HAP-1 (cell line): ENCODE data around the gene TGFB1.

Source experiments
- DNase-seq, 2 experiments: peaks; one replicate each; pipeline ENCODE4 v3.0.0-alpha.2; 2016 to 2020; ENCODE audit warnings: low spot score in 2 of 2
- H3K27me3 ChIP-seq: fragments of 250-450 bp; sonication (Bioruptor Pico); 2 replicates; pipeline ENCODE4 v1.5.1; 2020; ENCODE audit warnings: low read depth, mild to moderate bottlenecking, moderate library complexity
- H3K36me3 ChIP-seq: fragments of 250-450 bp; sonication (Bioruptor Pico); replicated peaks from 2 replicates; pipeline ENCODE4 v1.5.1; 2020; ENCODE audit warnings: mild to moderate bottlenecking
- H3K4me1 ChIP-seq: fragments of 250-450 bp; sonication (Bioruptor Pico); 2 replicates; pipeline ENCODE4 v1.5.1; 2020; ENCODE audit warnings: mild to moderate bottlenecking
- H3K4me3 ChIP-seq: fragments of 250-450 bp; sonication (Bioruptor Pico); 2 replicates; pipeline ENCODE4 v1.5.1; 2020; ENCODE audit warnings: mild to moderate bottlenecking, moderate library complexity
- H3K9me3 ChIP-seq: fragments of 250-450 bp; sonication (Bioruptor Pico); 2 replicates; pipeline ENCODE4 v1.5.1; 2020; ENCODE audit warnings: mild to moderate bottlenecking, moderate library complexity
- in situ Hi-C: fragments of 300-500 bp; cut with MboI; formaldehyde crosslinking; loops from 3 replicates; pipeline ENCODE4 v1.14.3; 2020; ENCODE audit warnings: low sequenced_read_pairs, inconsistent platforms, mixed read lengths

The TGFB1 gene

DNA sequence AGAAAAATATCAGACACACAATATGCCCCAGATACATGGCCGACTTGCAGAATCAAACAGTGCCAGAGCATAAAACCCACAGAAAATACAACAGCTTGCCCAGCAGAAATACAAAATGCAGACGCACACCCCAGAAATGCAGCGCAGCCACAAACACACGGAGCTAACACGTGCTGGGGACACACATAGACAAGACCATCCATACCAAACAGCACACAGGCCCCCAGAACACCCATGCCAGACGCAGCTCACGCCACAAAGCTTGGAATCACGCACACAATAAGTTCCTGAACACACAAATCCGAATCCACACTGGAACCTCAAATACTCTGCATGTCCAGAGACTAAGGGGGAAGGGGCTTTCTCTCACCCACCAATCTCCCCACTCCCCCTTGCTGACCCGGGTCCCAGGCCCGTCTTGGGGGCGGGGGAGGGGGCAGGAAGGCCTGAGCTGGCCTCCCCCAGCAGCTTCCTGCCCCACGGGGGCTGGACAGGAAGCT, 26.6 kb downstream of the TGFB1 start:
- no peaks in the 10 kb centered on the region for H3K4me1 ChIP-seq
- H3K27me3 ChIP-seq = no peaks in the 10 kb centered on the region
- DNase-seq = no peak
- H3K36me3 ChIP-seq = peaks cover 24% of the 10 kb centered on the region
- no peak overlapping the region for H3K4me3 ChIP-seq
- in situ Hi-C loops = no loop called here
- H3K9me3 ChIP-seq = no peaks in the 10 kb centered on the region

DNA sequence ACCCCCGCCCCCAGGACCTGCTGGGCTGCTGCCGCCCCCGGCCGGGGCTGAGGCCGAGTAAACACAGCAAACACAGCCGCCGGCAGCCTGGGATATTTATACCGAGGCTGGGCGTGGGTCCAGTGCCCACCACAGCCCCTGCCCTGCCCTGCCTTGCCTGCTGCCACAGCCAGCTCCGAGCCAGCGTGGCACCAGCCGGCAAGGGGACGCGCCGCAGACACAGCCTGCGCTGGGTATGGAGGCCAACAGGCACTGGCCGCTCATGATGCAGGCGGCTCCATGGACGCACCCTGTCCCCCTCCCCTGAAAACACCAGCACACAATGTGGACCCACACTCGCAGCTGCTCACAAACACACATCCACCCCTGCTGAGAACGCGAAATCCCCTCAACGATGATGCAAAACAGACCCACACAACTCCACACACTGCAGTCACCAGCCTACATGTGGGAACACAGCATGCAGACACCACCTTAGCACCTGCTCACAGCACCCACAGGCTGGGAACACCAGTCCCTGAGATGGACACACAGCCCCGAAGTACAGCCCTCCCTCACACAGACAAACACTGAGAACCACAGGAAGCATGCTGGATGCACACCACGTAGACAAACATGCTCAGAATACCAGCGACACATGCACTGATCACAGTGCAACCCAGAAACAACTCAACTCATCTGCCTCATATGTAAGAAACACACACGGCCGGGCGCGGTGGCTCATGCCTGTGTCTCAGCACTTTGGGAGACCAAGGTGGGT, 27.6 kb downstream of the TGFB1 start:
- DNase-seq = no peak
- no peak overlapping the region for H3K4me3 ChIP-seq
- peaks cover 27% of the 10 kb centered on the region for H3K36me3 ChIP-seq
- no peaks in the 10 kb centered on the region for H3K27me3 ChIP-seq
- in situ Hi-C loops = no loop called here
- no peaks in the 10 kb centered on the region for H3K9me3 ChIP-seq
- H3K4me1 ChIP-seq = no peaks in the 10 kb centered on the region

DNA sequence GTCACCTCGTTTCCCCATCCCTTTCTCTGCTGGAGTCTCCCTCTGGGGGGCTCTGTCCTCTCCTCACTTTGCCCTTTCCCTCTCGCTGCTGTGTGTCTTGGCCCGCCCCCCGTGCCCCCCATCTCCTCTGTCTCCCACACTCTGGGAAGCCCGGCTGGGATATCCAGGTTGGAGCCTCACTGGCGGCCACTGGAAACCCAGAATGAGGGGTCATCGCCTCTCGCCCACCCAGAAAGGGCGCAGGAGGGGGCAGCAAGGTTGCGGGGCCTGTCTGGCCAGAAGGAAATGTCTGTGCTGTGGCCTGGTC, 28.1 kb downstream of the TGFB1 start:
- in situ Hi-C loops = no loop called here
- Histone ChIP-seq H3K4me1 (no peaks in the 10 kb centered on the region), H3K27me3 (no peaks in the 10 kb centered on the region), H3K36me3 (peaks cover 32% of the 10 kb centered on the region), H3K4me3 (no peak overlapping the region), H3K9me3 (no peaks in the 10 kb centered on the region)
- no peak for DNase-seq

DNA sequence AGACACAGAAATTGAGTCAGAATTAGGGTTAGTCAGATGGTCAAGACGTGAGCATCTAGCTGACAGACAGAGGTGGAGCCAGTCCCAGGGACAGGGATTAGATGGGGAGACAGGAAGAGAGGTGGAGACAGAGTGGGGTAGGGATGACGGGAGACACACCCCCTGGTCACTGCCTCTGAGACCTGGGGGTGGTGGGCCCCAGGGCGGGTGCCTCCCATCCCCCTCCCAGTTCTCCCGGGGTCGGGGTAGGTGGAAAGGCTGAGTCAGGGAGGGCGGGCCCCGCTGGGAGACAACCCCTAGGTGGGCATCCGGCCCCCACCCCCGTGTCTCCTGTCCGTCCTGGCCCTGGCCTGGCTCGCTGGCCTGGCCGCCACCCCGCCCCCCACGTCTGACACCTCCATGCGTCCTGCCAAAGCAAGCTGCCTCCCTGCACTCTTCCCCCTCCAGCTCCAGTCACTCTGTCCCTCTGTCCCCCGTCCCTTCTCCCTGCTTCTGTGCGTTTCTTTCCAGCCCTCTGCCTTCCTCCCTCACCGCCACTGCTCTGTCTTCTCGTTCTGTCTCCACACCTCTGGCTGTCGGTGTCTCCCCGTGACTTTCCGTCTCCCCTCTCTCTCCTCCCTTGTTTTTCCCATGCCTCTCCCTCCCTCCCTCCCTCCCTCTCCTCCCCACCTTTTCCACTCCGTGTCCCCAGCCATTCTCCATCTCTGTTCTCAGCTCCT, 28.6 kb downstream of the TGFB1 start:
- no peaks in the 10 kb centered on the region for H3K27me3 ChIP-seq
- DNase-seq = no peak
- no peak overlapping the region for H3K4me3 ChIP-seq
- in situ Hi-C loops = no loop called here
- no peaks in the 10 kb centered on the region for H3K9me3 ChIP-seq
- no peaks in the 10 kb centered on the region for H3K4me1 ChIP-seq
- peaks cover 36% of the 10 kb centered on the region for H3K36me3 ChIP-seq

DNA sequence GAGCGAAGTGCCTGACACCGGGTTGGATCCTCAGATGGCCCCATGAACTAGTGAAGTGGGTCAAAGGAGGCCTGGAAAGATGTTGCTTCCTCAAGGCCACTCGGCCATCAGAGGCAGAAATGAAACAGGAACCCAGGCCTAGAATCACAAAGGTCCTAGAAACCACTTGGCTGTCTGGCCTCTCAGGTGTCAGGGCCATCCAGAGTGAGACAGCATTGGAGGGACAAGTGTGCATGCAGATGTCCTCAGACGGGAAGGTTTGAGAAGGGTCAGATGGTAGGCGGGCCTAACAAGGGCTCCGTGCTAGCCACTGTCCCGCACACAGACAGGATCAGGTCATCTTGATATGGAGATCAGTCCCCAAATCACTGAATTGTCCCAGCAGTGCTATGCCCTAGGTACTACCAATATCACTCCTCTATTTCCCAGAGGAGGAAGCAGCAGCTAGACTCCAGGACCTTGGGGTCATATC, 29.5 kb downstream of the TGFB1 start:
- Histone ChIP-seq H3K9me3 (no peaks in the 10 kb centered on the region), H3K4me3 (no peak overlapping the region), H3K4me1 (no peaks in the 10 kb centered on the region), H3K27me3 (no peaks in the 10 kb centered on the region), H3K36me3 (peaks cover 42% of the 10 kb centered on the region)
- in situ Hi-C loops = no loop called here
- no peak for DNase-seq

DNA sequence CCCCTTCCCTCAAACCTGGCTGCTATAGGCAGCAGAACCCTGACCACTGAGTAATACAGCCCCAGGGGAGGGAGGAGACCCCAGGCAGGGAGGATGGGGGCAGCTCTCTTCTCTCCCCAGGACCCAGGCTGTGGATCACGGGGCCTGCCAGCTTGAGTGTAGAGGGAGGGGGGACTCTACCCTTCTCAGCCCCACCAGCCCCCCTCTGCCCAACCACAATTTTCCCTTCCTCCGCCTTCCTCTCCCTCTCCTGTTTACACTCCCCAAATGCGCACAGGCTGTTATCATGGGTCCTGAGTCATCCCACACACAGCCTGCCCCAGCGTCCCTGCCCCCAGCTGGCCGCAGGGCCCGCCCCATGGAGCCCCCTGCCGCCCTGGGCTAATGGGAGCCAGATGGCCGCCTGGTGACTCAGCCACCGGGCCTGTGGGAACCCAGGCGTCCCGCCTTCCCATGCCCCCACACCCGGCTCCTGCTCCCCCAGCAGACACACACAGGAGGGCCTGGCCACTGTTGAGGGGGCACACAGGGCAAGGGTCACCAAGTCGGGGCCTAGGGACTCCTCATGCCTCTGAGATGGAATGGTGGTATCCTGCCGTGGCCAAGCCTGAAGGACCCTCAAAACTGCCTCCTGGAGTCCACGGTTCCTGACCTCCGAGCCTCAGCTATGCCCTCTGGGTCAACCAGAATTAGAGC, 30.1 kb downstream of the TGFB1 start:
- Histone ChIP-seq H3K36me3 (peaks cover 49% of the 10 kb centered on the region), H3K4me3 (no peak overlapping the region), H3K4me1 (no peaks in the 10 kb centered on the region), H3K27me3 (no peaks in the 10 kb centered on the region), H3K9me3 (no peaks in the 10 kb centered on the region)
- DNase-seq = no peak
- in situ Hi-C loops = no loop called here

DNA sequence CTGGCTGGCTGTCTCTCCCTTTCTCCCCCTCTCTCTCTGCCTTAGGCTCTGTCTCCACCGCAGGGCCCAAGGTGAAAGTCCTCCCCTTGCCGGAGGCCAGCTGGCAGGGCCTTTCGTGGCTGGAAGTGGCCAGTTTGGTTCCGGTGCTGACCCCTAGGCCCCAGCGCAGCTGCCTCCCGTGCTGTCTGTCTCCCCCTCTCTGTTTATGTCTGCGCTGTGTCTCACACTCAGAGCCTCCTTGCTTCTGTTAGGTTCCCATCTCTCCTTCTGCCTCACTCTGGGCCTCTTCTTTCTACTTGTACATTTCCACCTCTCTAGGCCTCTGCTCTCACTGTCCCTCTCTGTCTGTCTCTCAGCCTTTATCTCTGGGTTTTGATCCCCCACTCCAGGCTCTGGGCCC, 30.7 kb downstream of the TGFB1 start:
- Histone ChIP-seq H3K4me3 (no peak overlapping the region), H3K4me1 (no peaks in the 10 kb centered on the region), H3K27me3 (no peaks in the 10 kb centered on the region), H3K9me3 (no peaks in the 10 kb centered on the region), H3K36me3 (peaks cover 51% of the 10 kb centered on the region)
- in situ Hi-C loops = no loop called here
- no peak for DNase-seq

DNA sequence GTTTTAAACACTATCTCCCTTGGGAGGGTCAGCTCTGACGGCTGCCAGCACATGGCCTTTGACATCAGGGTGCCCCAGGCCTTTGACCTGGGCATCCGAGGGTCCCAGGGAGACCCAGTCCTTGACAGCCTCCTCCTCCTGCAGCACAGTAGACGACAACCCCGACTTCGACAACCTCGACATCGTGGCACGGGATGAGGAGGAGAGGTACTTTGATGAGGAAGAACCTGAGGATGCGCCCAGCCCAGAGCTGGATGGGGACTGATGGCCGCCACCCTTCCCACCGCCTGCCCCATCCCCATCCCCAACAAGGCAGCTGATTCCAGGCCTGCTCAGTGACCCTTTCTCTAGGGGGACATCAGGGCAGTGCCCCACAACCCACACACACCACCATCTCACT, 31.3 kb downstream of the TGFB1 start:
- in situ Hi-C loops = no loop called here
- no peaks in the 10 kb centered on the region for H3K9me3 ChIP-seq
- H3K27me3 ChIP-seq = no peaks in the 10 kb centered on the region
- DNase-seq = no peak
- H3K4me3 ChIP-seq = no peak overlapping the region
- H3K4me1 ChIP-seq = no peaks in the 10 kb centered on the region
- H3K36me3 ChIP-seq = peaks cover 52% of the 10 kb centered on the region

DNA sequence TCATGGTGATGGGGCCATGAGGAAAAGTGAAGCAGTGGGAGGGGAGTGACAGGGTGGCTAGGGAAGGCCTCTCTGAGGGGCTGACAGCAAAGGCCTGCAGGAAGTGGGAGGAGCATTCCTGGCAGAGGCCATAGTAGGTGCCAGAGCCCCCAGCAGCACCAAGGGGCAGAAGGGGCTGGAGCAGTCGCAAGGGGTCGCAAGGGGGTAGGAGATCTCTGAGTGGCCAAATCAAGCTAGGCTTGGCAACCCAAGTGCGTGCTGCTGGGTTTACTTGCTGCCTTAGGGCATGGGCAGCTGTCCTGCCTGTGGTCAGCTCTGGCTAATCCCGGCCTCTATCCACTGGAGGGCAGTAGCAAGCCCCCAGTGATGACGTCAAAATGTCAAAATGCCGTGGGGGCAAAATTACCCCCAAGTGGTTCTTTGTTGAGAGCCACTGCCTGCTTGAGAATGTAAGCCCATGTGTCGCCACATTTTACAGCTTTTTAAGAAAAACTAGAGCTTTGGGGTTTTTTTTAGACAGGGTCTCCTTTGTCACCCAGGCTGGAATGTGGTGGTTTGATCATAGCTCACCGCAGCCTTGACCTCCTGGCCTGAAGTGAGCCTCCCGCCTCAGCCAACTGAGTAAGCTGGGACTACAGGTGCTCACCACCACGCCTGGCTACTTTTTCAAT, 32.0 kb downstream of the TGFB1 start:
- in situ Hi-C loops = no loop called here
- H3K4me1 ChIP-seq = no peaks in the 10 kb centered on the region

DNA sequence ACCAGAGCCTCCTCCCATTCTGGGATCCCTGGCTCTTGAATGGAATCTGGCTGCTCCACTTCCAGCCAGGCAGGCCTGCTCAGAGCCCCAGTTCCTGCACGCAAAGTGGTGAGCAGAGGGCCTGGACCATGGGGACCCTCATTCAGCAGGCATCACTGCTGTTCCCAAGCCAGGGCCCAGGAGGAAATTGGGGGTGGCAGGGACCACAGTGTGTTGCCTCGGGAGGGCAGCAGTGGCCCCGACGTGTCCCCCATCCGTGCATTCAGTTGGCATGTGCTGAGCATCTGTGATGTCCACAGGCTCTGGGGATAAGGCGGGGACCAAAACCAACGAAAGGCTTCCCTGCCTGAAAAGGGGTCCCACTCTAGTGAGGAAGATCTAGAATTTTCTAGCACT, 32.5 kb downstream of the TGFB1 start:
- no peaks in the 10 kb centered on the region for H3K4me1 ChIP-seq
- H3K4me3 ChIP-seq = no peak overlapping the region
- peaks cover 64% of the 10 kb centered on the region for H3K36me3 ChIP-seq
- DNase-seq = no peak
- H3K27me3 ChIP-seq = no peaks in the 10 kb centered on the region
- in situ Hi-C loops = no loop called here
- no peaks in the 10 kb centered on the region for H3K9me3 ChIP-seq

More for the DNA sequence above, 32.0 kb downstream of the TGFB1 start:
- Histone ChIP-seq H3K4me3 (no peak overlapping the region), H3K27me3 (no peaks in the 10 kb centered on the region), H3K36me3 (peaks cover 59% of the 10 kb centered on the region), H3K9me3 (no peaks in the 10 kb centered on the region)
- DNase-seq = peak; percentile 25 to 58

DNA sequence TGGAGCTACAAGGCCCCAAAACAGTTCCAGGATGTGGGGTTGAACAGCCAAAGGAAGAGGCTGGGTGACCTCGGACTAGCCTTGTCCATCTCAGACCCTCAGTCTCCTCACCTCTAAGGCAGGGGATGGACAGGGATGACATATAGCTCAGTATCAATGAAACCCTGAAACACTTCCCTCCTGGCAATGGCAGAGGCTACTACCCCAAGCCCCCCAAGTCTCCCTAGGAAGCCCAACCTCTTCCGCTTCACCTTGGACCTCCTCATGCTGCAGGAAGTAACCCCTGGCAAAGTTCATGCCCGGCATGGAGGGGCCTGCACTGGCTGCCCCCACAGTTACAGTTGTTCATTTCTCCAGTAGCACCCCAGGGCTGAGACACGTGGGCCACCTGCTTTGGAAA, 33.2 kb downstream of the TGFB1 start:
- no peaks in the 10 kb centered on the region for H3K4me1 ChIP-seq
- peaks cover 66% of the 10 kb centered on the region for H3K36me3 ChIP-seq
- H3K9me3 ChIP-seq = no peaks in the 10 kb centered on the region
- H3K27me3 ChIP-seq = no peaks in the 10 kb centered on the region
- in situ Hi-C loops = no loop called here
- no peak for DNase-seq
- H3K4me3 ChIP-seq = no peak overlapping the region

DNA sequence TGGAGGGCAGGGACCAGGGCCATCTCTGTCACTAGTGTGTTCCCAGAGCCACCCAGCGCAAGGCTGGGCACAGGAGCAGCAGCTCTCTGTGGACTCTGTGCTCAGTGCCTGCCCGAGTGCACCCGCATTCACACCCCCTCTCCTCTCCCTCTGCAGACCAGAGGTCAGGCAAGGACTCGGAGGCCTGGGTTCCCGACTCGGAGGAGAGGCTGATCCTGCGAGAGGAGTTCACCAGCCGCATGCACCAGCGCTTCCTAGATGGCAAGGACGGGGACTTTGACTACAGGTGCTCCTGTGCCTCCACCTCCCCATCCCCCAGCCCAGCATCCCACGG, 33.6 kb downstream of the TGFB1 start:
- DNase-seq = no peak
- peaks cover 66% of the 10 kb centered on the region for H3K36me3 ChIP-seq
- no peak overlapping the region for H3K4me3 ChIP-seq
- no peaks in the 10 kb centered on the region for H3K27me3 ChIP-seq
- in situ Hi-C loops = no loop called here
- H3K9me3 ChIP-seq = no peaks in the 10 kb centered on the region
- no peaks in the 10 kb centered on the region for H3K4me1 ChIP-seq

DNA sequence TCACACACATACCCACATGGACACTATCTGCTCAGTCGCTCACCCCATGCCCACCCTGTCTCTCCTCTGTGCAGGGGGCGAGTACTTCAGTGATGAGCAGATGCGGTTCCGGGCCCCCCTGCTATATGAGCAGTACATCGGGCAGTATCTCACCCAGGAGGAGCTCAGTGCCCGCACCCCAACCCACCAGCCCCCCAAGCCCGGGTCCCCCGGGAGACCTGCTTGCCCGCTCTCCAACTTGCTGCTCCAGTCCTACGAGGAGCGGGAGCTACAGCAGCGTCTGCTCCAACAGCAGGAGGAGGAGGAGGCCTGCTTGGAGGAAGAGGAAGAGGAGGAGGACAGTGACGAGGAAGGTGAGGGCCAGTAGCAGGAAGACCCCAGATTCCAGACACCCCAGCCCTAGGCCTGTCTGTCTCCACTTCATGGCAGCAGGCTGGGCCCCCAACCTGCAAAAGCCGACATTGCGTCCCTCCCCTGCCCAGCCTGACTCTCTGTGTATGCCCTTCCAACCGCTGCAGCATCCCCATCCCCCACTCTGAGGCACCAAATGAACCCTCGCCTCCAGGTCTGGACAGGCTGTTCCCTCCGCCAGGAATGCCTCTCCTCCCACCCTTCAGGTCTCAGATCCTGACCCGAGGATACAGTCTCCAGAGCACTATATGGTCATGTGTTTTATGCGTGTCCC, 34.1 kb downstream of the TGFB1 start:
- in situ Hi-C loops = no loop called here
- DNase-seq = no peak
- Histone ChIP-seq H3K9me3 (no peaks in the 10 kb centered on the region), H3K36me3 (peaks cover 66% of the 10 kb centered on the region), H3K4me1 (no peaks in the 10 kb centered on the region), H3K27me3 (no peaks in the 10 kb centered on the region), H3K4me3 (no peak overlapping the region)
